ENCODE results near the gene RFNG. TPM values are rescaled to one million over a fixed set of nuclear protein-coding genes. Genes with fewer than 3 reads are reported as not detected.
A peak's percentile ranks its signal among the peaks of the same experiment; 100 is the strongest.

Gene RFNG
- total RNA-seq, 1 experiment from 2014 or later, result 31.5 TPM

- peak; percentile 91 for DNase-seq (ENCODE audit: low spot score)
- H3K4me1 ChIP-seq (ENCODE audit: insufficient read depth, low read length, poor library complexity, severe bottlenecking), result no peaks in the 10 kb centered on the region
- peak overlapping the region; percentile 62 for H3K27ac ChIP-seq (ENCODE audit: low read depth, low read length, poor library complexity, severe bottlenecking)
- no peaks in the 10 kb centered on the region for H3K27me3 ChIP-seq (replicated peaks; ENCODE audit: insufficient read depth, low read depth, low read length, poor library complexity)
- ChIA-PET CTCF (interaction anchor here (0.5 to 1.6 kb wide), 7 partner anchors 9 to 175 kb away, joined by 3 to 19 read pairs (median 7); no protein-coding TSS in a partner anchor), POLR2A (ENCODE audit: low non-redundant PET) (interaction anchor here (0.5 to 0.7 kb wide), 2 partner anchors 127 to 331 kb away, joined by 4 to 7 read pairs; no protein-coding TSS in a partner anchor)
- peak overlapping the region; percentile 67 for H3K4me3 ChIP-seq (ENCODE audit: low read depth, low read length, poor library complexity, severe bottlenecking)
- H3K36me3 ChIP-seq (ENCODE audit: insufficient read depth, low read length, poor library complexity, severe bottlenecking), result peaks cover 5% of the 10 kb centered on the region
- intact Hi-C loops (cut with micrococcal nuclease; ENCODE audit: unreplicated experiment), result loop anchor here (5.0 kb wide), 1 partner anchor 122 kb away; no protein-coding TSS in a partner anchor
- TF ChIP-seq EZH2 (IDR thresholded peaks at IDR 0.05; ENCODE audit: borderline replicate concordance, low read depth, low read length, poor library complexity, severe bottlenecking), result no peak
- TF ChIP-seq, protein P1, sequence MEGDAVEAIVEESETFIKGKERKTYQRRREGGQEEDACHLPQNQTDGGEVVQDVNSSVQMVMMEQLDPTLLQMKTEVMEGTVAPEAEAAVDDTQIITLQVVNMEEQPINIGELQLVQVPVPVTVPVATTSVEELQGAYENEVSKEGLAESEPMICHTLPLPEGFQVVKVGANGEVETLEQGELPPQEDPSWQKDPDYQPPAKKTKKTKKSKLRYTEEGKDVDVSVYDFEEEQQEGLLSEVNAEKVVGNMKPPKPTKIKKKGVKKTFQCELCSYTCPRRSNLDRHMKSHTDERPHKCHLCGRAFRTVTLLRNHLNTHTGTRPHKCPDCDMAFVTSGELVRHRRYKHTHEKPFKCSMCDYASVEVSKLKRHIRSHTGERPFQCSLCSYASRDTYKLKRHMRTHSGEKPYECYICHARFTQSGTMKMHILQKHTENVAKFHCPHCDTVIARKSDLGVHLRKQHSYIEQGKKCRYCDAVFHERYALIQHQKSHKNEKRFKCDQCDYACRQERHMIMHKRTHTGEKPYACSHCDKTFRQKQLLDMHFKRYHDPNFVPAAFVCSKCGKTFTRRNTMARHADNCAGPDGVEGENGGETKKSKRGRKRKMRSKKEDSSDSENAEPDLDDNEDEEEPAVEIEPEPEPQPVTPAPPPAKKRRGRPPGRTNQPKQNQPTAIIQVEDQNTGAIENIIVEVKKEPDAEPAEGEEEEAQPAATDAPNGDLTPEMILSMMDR (conservative IDR thresholded peaks at IDR 0.05; ENCODE audit: low read depth, low read length), result peak; percentile 82
- H3K9me3 ChIP-seq (ENCODE audit: low read depth, low read length, poor library complexity, severe bottlenecking), result no peaks in the 10 kb centered on the region
- no TSS peak for BruUV-seq (replicated peaks)
Measured at GRCh38 chr17:82030470-82031302, 20.9 kb downstream of the RFNG start.

- TF ChIP-seq, protein P1 (conservative IDR thresholded peaks at IDR 0.05; ENCODE audit: low read depth, low read length), result no peak
- TF ChIP-seq EZH2 (IDR thresholded peaks at IDR 0.05; ENCODE audit: borderline replicate concordance, low read depth, low read length, poor library complexity, severe bottlenecking), result no peak
- no peak overlapping the region for H3K4me3 ChIP-seq (ENCODE audit: low read depth, low read length, poor library complexity, severe bottlenecking)
- no peaks in the 10 kb centered on the region for H3K9me3 ChIP-seq (ENCODE audit: low read depth, low read length, poor library complexity, severe bottlenecking)
- CTCF ChIA-PET, result interaction anchor here (0.5 to 1.6 kb wide), 6 partner anchors 8 to 176 kb away, joined by 3 to 19 read pairs (median 5); no protein-coding TSS in a partner anchor
- no peaks in the 10 kb centered on the region for H3K4me1 ChIP-seq (ENCODE audit: insufficient read depth, low read length, poor library complexity, severe bottlenecking)
- no peak for DNase-seq (ENCODE audit: low spot score)
- POLR2A ChIA-PET (ENCODE audit: low non-redundant PET), result interaction anchor here (0.5 kb wide), 1 partner anchor 330 kb away, joined by 7 read pairs; no protein-coding TSS in a partner anchor
- no peak overlapping the region for H3K27ac ChIP-seq (ENCODE audit: low read depth, low read length, poor library complexity, severe bottlenecking)
- intact Hi-C loops (cut with micrococcal nuclease; ENCODE audit: unreplicated experiment), result loop anchor here (5.0 kb wide), 1 partner anchor 122 kb away; no protein-coding TSS in a partner anchor
- peaks cover 5% of the 10 kb centered on the region for H3K36me3 ChIP-seq (ENCODE audit: insufficient read depth, low read length, poor library complexity, severe bottlenecking)
- no peaks in the 10 kb centered on the region for H3K27me3 ChIP-seq (replicated peaks; ENCODE audit: insufficient read depth, low read depth, low read length, poor library complexity)
- no TSS peak for BruUV-seq (replicated peaks)
Measured at GRCh38 chr17:82029990-82030469, 21.6 kb downstream of the RFNG start.

GRCh38 chr17:82029391-82029790 is 22.2 kb downstream of the RFNG start:
- H3K4me1 ChIP-seq (ENCODE audit: insufficient read depth, low read length, poor library complexity, severe bottlenecking), result peaks cover 3% of the 10 kb centered on the region
- H3K9me3 ChIP-seq (ENCODE audit: low read depth, low read length, poor library complexity, severe bottlenecking), result no peaks in the 10 kb centered on the region
- intact Hi-C loops (cut with micrococcal nuclease; ENCODE audit: unreplicated experiment), result no loop called here
- DNase-seq (ENCODE audit: low spot score), result no peak
- H3K36me3 ChIP-seq (ENCODE audit: insufficient read depth, low read length, poor library complexity, severe bottlenecking), result peaks cover 5% of the 10 kb centered on the region
- no peaks in the 10 kb centered on the region for H3K27me3 ChIP-seq (replicated peaks; ENCODE audit: insufficient read depth, low read depth, low read length, poor library complexity)
- no peak overlapping the region for H3K4me3 ChIP-seq (ENCODE audit: low read depth, low read length, poor library complexity, severe bottlenecking)
- BruUV-seq (replicated peaks), result no TSS peak
- TF ChIP-seq, protein P1 (conservative IDR thresholded peaks at IDR 0.05; ENCODE audit: low read depth, low read length), result no peak
- no peak for TF ChIP-seq EZH2 (IDR thresholded peaks at IDR 0.05; ENCODE audit: borderline replicate concordance, low read depth, low read length, poor library complexity, severe bottlenecking)
- H3K27ac ChIP-seq (ENCODE audit: low read depth, low read length, poor library complexity, severe bottlenecking), result no peak overlapping the region
- CTCF ChIA-PET, result interaction anchor here (1.5 kb wide), 1 partner anchor 177 kb away, joined by 3 read pairs; no protein-coding TSS in a partner anchor
- POLR2A ChIA-PET (ENCODE audit: low non-redundant PET), result no interaction called here

Data from A673 (cell line).